ENCODE results near the gene SS18L1. TPM values are rescaled to one million over a fixed set of nuclear protein-coding genes. Genes with fewer than 3 reads are reported as not detected.

The SS18L1 gene
- total and polyA plus RNA-seq, 2 experiments from 2014 or later, result 6.5 to 32.6 TPM

- TF ChIP-seq NANOG (IDR thresholded peaks at IDR 0.05; ENCODE audit: borderline replicate concordance) (no peak), EZH2 (IDR thresholded peaks at IDR 0.05; ENCODE audit: low read depth, unreplicated experiment) (no peak), ETS1 (IDR thresholded peaks at IDR 0.05) (no peak), CREB1 (CRISPR knock-in tag; IDR thresholded peaks at IDR 0.05; ENCODE audit: low read depth) (no peak), ZNF331 (CRISPR knock-in tag; IDR thresholded peaks at IDR 0.05; ENCODE audit: low read depth) (no peak), REST (IDR thresholded peaks at IDR 0.05; ENCODE audit: unreplicated experiment) (no peak), STAT1 (IDR thresholded peaks at IDR 0.05; ENCODE audit: unreplicated experiment) (no peak), CTCF (conservative IDR thresholded peaks at IDR 0.05; ENCODE audit: low read depth in 2 of 2) (no peak)
- Mint-ChIP-seq H3K27me3 (ENCODE audit: insufficient read depth, low read depth, poor library complexity) (peaks cover 12% of the 10 kb centered on the region), H3K27ac (no peak overlapping the region), H3K4me3 (no peak overlapping the region), H3K9me3 (no peaks in the 10 kb centered on the region), H3K4me1 (peaks cover 14% of the 10 kb centered on the region), H3K36me3 (ENCODE audit: low read depth) (peaks cover 77% of the 10 kb centered on the region)
- Histone ChIP-seq H2AFZ (no peak overlapping the region), H3K27me3 (ENCODE audit: insufficient read depth) (no peaks in the 10 kb centered on the region), H3K4me1 (ENCODE audit: insufficient read depth) (peaks cover 11% of the 10 kb centered on the region; the same call in 1 of the 2 replicates), H3K79me2 (replicated peaks; ENCODE audit: insufficient read depth) (peaks cover 60% of the 10 kb centered on the region), H3K36me3 (ENCODE audit: insufficient read depth) (peaks cover 64% of the 10 kb centered on the region), H3K4me2 (no peak overlapping the region), H3K27ac (ENCODE audit: low read depth) (no peak overlapping the region), H3F3A (replicated peaks; ENCODE audit: low read depth) (peaks cover 11% of the 10 kb centered on the region), H3K9me2 (ENCODE audit: insufficient read depth) (no peaks in the 10 kb centered on the region), H4K20me1 (replicated peaks; ENCODE audit: insufficient read depth) (peaks cover 46% of the 10 kb centered on the region), H3K4me3 (no peak overlapping the region)
- DNase-seq (ENCODE audit: low spot score), result no peak
- no peak for ATAC-seq
Observed at GRCh38 chr20:62126141-62126540, 17.4 kb upstream of the SS18L1 start.

GRCh38 chr20:62127799-62128198, 15.8 kb upstream of the SS18L1 start:
- peaks cover 93% of the 10 kb centered on the region for H3K36me3 Mint-ChIP-seq (ENCODE audit: low read depth)
- peaks cover 64% of the 10 kb centered on the region for H3K36me3 ChIP-seq (ENCODE audit: insufficient read depth)
- TF ChIP-seq ETS1 (IDR thresholded peaks at IDR 0.05) (no peak), EZH2 (IDR thresholded peaks at IDR 0.05; ENCODE audit: low read depth, unreplicated experiment) (no peak)

More at GRCh38 chr20:62127799-62128198, 15.8 kb upstream of the SS18L1 start:
- Mint-ChIP-seq H3K4me1 (peaks cover 12% of the 10 kb centered on the region), H3K27ac (no peak overlapping the region), H3K9me3 (no peaks in the 10 kb centered on the region; the same call in 2 of the 3 replicates), H3K4me3 (no peak overlapping the region), H3K27me3 (ENCODE audit: insufficient read depth, low read depth, poor library complexity) (peaks cover 16% of the 10 kb centered on the region)
- no peak overlapping the region for H2AFZ ChIP-seq
- H3K4me3 ChIP-seq, result no peak overlapping the region
- DNase-seq (ENCODE audit: low spot score) (no peak), ATAC-seq (no peak)
- H4K20me1 ChIP-seq (replicated peaks; ENCODE audit: insufficient read depth), result peaks cover 46% of the 10 kb centered on the region
- no peak overlapping the region for H3K4me2 ChIP-seq
- peaks cover 5% of the 10 kb centered on the region for H3F3A ChIP-seq (replicated peaks; ENCODE audit: low read depth)
- H3K27ac ChIP-seq (ENCODE audit: low read depth), result no peak overlapping the region
- H3K27me3 ChIP-seq (ENCODE audit: insufficient read depth), result no peaks in the 10 kb centered on the region
- peaks cover 62% of the 10 kb centered on the region for H3K79me2 ChIP-seq (replicated peaks; ENCODE audit: insufficient read depth)
- no peaks in the 10 kb centered on the region for H3K9me2 ChIP-seq (ENCODE audit: insufficient read depth)
- H3K4me1 ChIP-seq (ENCODE audit: insufficient read depth), result peaks cover 9% of the 10 kb centered on the region; the same call in 1 of the 2 replicates
